GM18502 (cell line): ENCODE results near the gene CCDC73.

Source experiments
- ATAC-seq: cut with Tn5 transposase; IDR thresholded peaks from one replicate; pipeline ENCODE4 v1.9.1; 2021; ENCODE audit warnings: mild to moderate bottlenecking; ENCODE audit not compliant: unreplicated experiment, poor library complexity

Gene CCDC73

DNA sequence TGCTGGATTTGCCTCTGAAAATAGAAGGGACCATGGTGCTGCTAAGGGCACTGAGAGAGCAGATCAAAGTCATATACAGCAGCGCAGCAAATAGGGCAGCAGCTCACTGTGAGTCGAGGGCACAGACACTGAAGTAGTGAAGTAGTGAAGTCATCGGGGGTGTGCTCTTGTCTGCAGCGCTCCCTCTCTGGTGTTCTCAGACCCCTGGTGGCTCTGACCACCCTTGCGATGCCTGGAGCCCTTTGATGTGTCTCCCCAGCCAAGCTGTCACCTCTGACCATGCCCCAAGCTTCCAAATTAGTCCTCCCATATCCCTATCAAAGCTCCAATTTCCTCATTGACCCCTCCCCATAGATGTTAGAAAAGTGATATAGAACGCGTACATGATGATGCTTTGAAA, 238.6 kb downstream of the CCDC73 start:
- no peak for ATAC-seq

DNA sequence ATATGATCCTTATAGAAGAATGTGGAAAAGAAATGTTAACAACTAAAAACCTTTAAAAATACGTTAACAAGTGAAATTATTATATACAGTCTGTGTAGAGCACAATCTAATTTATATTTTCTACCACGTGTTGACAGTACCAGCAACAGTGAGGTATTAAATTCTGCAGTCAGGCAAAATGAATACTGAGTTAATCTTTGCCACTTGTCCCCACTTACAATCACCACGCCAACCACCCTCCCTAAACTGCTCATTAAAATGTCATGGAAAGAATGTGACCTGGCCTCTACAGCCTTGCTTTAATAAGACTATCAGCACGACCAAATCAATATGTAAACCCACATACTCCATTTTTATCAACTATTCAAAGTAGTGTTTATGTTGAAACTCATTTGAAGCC, 239.4 kb downstream of the CCDC73 start:
- no peak for ATAC-seq
